Measurements from ENCODE around the gene FAM222B.
A peak's percentile ranks its signal among the peaks of the same experiment; 100 is the strongest.
"Not testable (repeated sequence)": the region's sequence is repeated elsewhere in the genome, so short reads cannot be mapped to it uniquely, and the experiment has no call there.

Gene FAM222B

DNA sequence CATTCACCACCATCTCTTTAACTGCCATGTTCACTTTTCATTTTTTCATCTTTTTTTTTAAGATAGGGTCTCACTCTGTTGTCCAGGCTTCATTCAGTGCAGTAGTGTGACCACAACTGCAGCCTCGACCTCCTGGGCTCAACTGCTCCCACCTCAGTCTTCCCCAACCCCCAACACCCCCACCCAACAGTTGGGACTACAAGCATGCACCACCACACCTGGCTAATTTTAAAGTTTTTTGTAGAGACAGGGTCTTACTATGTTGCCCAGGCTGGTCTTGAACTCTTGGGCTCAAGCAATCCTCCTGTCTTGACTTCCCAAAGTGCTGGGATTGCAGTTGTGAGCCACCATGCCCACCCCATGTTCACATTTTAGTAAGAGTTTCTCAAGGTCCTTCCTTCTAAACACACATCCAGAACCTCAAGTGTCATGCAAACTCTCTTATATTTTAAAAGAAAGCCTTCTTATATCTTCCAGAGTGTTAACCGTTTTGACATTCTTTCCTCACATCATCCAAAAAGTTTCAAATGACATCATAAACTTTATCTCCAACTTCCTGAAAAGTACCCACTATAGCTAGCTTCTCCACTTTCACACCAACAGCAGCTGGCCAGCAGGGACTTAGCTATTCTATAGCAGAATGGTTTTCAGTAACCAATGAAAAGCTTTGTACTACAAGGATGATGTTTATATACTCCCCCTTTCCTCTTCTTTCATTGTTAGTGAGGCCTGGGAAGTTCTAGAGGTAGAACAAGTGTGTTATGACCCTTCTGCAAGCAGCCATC, 49.5 kb downstream of the FAM222B start:
- Mint-ChIP-seq H3K4me1 (ENCODE audit: low read depth) (peaks cover 10% of the 10 kb centered on the region), H3K4me3 (no peak overlapping the region), H3K36me3 (ENCODE audit: low read depth) (peaks cover 3% of the 10 kb centered on the region), H3K27ac (no peak overlapping the region), H3K27me3 (ENCODE audit: low read depth) (no peaks in the 10 kb centered on the region), H3K9me3 (no peaks in the 10 kb centered on the region)

DNA sequence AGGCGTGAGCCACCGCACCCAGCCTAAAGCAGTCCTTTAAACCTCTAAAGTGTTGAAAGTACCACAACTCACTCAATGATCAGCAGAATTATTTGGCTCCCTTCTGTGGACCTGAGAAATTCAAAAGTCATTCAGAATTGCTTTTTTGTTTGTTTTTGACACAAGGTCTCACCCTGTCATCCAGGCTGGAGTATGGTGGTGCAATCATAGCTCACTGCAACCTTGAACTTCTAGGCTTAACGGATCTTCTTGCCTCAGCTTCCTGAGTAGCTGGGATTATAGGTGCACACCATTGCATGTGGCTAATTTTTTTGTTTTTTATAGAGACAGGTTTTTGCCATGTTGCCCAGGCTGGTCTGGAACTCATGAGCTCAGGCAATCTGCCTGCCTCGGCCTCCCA, 54.5 kb downstream of the FAM222B start:
- Mint-ChIP-seq H3K36me3 (ENCODE audit: low read depth) (peaks cover 3% of the 10 kb centered on the region), H3K27me3 (ENCODE audit: low read depth) (no peaks in the 10 kb centered on the region), H3K4me3 (no peak overlapping the region), H3K9me3 (no peaks in the 10 kb centered on the region), H3K27ac (no peak overlapping the region), H3K4me1 (ENCODE audit: low read depth) (peaks cover 5% of the 10 kb centered on the region)

DNA sequence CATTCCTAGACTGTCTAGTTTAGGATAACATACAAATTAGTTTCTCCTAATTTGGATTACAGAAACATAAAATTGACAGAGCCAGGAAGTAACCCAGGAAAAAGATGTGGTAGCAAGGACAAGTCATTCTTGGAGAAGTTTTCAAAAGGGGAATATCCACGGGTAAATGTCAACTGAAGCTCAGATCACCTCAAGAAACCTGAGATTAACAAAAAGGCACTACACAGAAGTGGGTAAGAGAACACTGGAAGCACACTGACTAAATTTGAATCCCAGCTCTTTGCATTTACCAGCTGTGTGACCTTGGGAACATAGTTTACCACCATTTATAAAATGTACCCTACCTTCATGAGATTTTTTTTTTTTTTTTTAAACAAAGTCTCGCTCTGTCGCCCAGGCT, 59.4 kb downstream of the FAM222B start:
- Mint-ChIP-seq H3K27me3 (ENCODE audit: low read depth) (no peaks in the 10 kb centered on the region), H3K36me3 (ENCODE audit: low read depth) (peaks cover 7% of the 10 kb centered on the region), H3K27ac (no peak overlapping the region), H3K9me3 (no peaks in the 10 kb centered on the region), H3K4me3 (no peak overlapping the region), H3K4me1 (ENCODE audit: low read depth) (peaks cover 11% of the 10 kb centered on the region)

DNA sequence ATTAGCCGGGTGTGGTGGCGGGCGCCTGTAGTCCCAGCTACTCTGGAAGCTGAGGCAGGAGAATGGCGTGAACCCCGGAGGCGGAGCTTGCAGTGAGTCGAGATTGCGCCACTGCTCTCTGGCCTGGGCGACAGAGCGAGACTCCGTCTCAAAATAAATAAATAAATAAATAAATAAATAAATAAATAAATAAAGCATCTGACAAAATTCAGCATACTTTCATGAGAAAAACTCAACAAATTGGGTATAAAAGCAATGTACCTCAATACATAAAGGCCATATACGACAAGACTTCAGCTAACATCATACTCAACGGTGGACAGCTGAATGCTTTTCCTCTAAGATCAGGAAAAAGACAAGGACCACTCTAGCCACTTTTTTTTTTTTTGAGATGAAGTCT, 63.0 kb downstream of the FAM222B start:
- H3K36me3 Mint-ChIP-seq (ENCODE audit: low read depth); H3K9me3 Mint-ChIP-seq; H3K27ac Mint-ChIP-seq; H3K27me3 Mint-ChIP-seq (ENCODE audit: low read depth); H3K4me3 Mint-ChIP-seq: not testable (repeated sequence)
- peaks cover 23% of the 10 kb centered on the region for H3K4me1 Mint-ChIP-seq (ENCODE audit: low read depth)

DNA sequence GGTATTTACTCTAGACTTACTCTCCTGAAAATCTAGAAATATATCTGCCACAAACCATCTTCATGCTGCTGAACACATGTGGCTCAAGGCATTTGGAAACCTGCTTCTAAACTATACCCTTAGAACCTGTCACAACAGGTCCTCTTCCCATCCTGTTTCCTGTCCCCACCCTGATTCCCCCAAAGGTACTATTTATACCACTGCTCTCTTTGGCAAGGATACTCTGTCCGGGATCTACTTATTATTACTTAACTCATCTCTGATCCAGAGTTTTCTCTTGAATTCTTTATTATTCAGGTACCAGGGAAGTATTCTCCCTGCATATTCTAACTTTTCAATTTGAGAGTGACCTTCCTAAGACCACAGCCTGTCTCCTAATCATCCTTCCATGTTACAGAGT, 65.4 kb downstream of the FAM222B start:
- H3K36me3 Mint-ChIP-seq (ENCODE audit: low read depth), result peaks cover 7% of the 10 kb centered on the region
- H3K4me1 Mint-ChIP-seq (ENCODE audit: low read depth), result peaks cover 21% of the 10 kb centered on the region
- peak overlapping the region; percentile 8 for H3K27ac Mint-ChIP-seq
- H3K9me3 Mint-ChIP-seq, result no peaks in the 10 kb centered on the region
- no peak overlapping the region for H3K4me3 Mint-ChIP-seq
- no peaks in the 10 kb centered on the region for H3K27me3 Mint-ChIP-seq (ENCODE audit: low read depth)

DNA sequence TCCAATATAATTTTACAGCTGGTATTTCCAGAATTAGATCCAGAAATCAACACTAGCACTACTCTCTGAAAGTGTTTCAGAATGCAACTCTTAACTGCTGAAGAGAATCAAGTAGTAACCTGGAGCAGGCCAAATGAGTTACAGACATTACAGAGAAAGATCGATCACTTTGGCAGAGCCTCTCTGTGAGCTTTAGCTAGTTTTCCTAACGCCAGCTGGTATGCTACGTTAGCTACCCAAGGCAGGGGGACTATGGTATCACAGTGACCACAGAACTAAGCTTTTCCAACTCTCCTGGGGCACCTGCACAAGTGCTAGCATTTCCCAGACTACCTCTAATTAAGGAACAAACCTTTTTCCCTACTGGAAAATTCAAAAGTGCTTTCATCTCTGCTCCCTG, 68.4 kb downstream of the FAM222B start:
- no peaks in the 10 kb centered on the region for H3K9me3 Mint-ChIP-seq
- H3K4me1 Mint-ChIP-seq (ENCODE audit: low read depth), result peaks cover 19% of the 10 kb centered on the region
- no peak overlapping the region for H3K4me3 Mint-ChIP-seq
- no peak overlapping the region for H3K27ac Mint-ChIP-seq
- peaks cover 2% of the 10 kb centered on the region for H3K36me3 Mint-ChIP-seq (ENCODE audit: low read depth)
- no peaks in the 10 kb centered on the region for H3K27me3 Mint-ChIP-seq (ENCODE audit: low read depth)

DNA sequence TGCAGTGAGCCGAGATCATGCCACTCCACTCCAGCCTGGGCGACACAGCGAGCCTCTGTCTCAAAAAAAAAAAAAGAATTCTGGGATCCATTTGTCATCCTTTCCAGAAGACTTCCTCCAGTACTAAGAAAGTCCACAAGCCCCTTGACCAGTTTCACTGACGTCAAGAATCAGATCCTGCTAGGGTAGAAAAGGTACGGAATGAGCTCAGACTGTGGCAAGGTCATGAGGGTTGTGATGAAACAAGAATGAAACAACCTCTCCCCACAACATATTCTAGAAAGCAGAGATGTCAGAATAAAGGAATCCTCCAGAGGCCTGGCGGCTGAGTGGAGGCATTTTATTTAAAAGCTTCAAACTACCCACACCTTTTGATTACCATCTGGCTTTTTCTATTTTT, 68.9 kb downstream of the FAM222B start:
- peaks cover 2% of the 10 kb centered on the region for H3K36me3 Mint-ChIP-seq (ENCODE audit: low read depth)
- no peaks in the 10 kb centered on the region for H3K9me3 Mint-ChIP-seq

DNA sequence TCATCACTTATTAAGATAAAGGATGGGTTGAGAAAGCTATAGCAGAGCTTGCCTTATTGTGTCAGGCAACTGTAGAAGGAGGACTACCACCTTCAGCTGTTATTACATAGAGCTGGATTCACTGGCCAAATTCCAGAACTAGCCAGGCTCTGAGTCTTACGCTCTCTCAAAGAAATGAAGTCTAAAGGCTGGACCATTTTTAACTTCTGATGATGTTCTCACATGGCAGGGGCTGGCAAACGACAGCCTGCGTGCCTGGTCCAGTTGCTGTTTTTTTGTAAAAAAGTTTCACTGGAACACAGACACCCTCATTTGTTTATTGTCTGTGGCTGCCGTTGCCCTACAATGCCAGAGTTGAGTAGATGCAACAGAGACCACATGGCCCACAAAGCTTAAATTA, 77.6 kb downstream of the FAM222B start:
- Mint-ChIP-seq H3K4me3 (no peak overlapping the region), H3K27ac (no peak overlapping the region), H3K27me3 (ENCODE audit: low read depth) (no peaks in the 10 kb centered on the region), H3K9me3 (no peaks in the 10 kb centered on the region), H3K4me1 (ENCODE audit: low read depth) (peaks cover 14% of the 10 kb centered on the region), H3K36me3 (ENCODE audit: low read depth) (peaks cover 10% of the 10 kb centered on the region)

More for the DNA sequence above, 68.9 kb downstream of the FAM222B start:
- H3K4me3 Mint-ChIP-seq, result no peak overlapping the region
- peaks cover 15% of the 10 kb centered on the region for H3K4me1 Mint-ChIP-seq (ENCODE audit: low read depth)
- H3K27me3 Mint-ChIP-seq (ENCODE audit: low read depth), result no peaks in the 10 kb centered on the region
- H3K27ac Mint-ChIP-seq, result no peak overlapping the region

DNA sequence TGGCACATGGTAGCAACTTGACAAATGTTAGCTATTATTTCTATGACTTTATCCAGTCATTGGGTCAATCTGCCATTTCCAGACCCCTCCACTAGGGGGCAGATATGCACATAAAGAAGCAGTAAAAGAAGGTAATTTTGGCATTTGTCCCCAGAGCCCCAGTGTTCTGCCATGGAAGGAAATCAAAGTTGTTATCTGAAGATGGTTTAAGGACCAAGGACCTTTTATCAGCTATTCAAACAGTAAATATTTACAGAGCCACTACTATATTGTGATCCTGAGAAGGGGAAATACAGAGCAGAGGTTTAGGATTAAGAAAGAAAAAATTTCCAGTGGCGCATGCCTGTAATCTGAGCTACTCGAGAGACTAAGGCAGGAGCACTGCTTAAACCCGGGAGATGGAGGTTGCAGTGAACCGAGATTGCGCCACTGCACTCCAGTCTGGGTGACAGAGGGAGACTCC, 78.8 kb downstream of the FAM222B start:
- Mint-ChIP-seq H3K9me3 (no peaks in the 10 kb centered on the region), H3K27me3 (ENCODE audit: low read depth) (no peaks in the 10 kb centered on the region), H3K27ac (no peak overlapping the region), H3K4me3 (no peak overlapping the region), H3K36me3 (ENCODE audit: low read depth) (peaks cover 11% of the 10 kb centered on the region), H3K4me1 (ENCODE audit: low read depth) (peaks cover 14% of the 10 kb centered on the region)

DNA sequence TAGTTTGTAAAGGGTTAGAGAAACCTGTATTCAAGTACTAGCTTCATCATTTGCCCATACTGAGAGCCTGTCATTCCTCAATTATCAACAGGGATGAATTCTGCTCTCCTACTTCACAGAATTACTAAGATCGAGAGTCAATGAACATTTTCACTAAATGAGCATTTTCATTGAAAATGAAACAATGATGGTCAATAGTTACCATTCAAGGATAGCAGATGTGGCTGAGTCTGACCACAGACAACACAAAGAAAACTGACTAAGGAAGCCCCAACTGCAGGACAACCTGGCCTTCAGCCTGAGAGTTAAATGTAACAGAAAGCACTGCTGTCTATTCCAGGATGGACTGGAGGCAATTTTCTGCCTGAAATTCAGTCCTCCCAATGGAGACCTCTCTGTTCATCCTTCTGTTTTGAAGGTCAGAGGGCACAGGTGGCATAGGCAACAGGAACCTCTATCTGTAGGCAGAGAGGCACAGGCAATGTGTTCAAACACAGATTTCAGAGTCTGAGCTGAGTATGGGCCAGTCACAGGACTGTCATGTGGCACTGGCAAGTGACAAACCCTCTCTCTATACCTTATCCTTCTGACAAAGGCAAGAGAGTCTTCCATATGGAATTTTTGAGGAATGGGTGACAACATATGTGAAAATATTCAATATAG, 79.3 kb downstream of the FAM222B start:
- Mint-ChIP-seq H3K4me1 (ENCODE audit: low read depth) (peaks cover 14% of the 10 kb centered on the region), H3K4me3 (no peak overlapping the region)

DNA sequence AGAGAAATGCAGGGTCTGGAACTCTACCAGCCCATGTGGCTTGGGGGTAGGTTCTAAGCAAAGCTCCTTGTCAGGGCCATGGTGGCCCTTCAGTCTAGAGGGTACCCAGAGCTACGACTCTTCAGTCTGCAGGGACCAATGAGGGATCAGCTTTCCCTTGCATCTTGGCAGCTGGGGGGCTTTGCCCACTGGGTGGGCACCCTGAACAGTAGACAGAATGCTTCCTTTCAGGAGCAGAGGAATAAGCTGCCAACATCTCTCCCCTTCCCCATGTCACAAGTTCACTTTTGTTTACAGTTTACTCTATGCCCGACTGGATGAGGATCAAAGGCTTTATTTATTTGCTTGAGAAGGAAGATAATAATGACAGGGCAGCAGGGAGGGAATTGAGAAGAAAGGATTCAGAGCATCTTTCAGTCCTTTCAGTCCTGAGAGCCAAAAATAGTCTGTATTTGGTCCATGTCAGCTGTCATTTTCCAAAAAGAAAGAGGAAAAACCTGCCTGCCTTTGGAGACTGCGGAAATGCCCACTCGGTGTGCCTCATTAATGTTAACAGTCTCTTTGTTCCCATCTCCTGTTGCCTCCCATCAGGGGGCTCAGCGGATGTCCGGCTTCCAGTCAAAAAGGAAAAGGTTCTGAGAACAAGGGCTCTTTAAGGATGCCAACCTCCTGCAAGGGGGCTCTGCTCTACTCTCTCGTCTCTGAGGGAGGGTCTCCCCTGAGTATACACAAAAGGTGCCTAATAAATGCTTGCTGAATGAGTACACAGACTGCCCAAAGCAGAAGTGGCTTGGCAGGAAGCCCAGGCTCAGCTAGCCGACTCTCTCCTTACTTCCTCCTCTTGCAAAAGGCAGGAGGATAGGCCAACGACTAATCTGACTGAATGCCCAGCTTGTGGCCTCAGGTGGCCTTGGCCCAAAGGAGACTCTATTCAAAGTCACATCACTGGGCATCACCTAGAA, 81.7 kb downstream of the FAM222B start:
- Mint-ChIP-seq H3K27me3 (ENCODE audit: low read depth) (no peaks in the 10 kb centered on the region), H3K9me3 (no peaks in the 10 kb centered on the region), H3K4me1 (ENCODE audit: low read depth) (peaks cover 14% of the 10 kb centered on the region), H3K36me3 (ENCODE audit: low read depth) (peaks cover 24% of the 10 kb centered on the region), H3K27ac (no peak overlapping the region), H3K4me3 (no peak overlapping the region)

More for the DNA sequence above, 79.3 kb downstream of the FAM222B start:
- Mint-ChIP-seq H3K9me3 (no peaks in the 10 kb centered on the region), H3K36me3 (ENCODE audit: low read depth) (peaks cover 11% of the 10 kb centered on the region), H3K27me3 (ENCODE audit: low read depth) (no peaks in the 10 kb centered on the region), H3K27ac (no peak overlapping the region)

DNA sequence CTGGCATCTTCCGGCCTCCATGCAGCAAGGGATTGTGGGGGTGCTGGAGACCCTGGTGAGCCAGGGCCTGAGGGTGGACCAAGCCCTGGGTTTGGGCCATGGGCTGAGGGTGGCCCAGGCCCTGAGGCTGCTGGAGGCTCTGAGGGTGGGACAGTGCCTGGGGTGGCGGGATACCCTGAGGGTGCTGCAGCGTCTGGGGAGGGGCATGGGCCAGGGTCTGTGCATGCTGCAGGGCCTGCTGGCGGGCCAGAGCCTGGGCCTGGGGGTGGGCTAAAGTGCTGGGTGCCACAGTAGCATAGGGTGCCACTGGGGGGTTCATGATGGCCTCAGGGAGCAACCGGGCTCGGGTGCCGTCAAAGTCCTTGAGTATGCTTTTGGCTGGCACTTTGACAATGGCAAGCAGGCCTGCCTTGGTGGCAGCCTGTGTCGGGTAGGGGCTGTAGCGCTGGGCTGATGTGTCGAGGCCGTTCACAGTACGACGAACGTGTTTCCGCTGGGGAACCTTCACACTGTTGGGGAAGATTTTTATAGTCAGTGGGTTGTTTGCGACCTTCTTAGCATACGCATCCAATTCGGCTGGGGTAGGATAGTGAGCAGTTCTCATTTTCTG, 83.2 kb downstream of the FAM222B start:
- Mint-ChIP-seq H3K27me3 (ENCODE audit: low read depth) (no peaks in the 10 kb centered on the region), H3K27ac (no peak overlapping the region), H3K4me1 (ENCODE audit: low read depth) (peaks cover 9% of the 10 kb centered on the region), H3K9me3 (no peaks in the 10 kb centered on the region), H3K36me3 (ENCODE audit: low read depth) (peaks cover 24% of the 10 kb centered on the region), H3K4me3 (no peak overlapping the region)

DNA sequence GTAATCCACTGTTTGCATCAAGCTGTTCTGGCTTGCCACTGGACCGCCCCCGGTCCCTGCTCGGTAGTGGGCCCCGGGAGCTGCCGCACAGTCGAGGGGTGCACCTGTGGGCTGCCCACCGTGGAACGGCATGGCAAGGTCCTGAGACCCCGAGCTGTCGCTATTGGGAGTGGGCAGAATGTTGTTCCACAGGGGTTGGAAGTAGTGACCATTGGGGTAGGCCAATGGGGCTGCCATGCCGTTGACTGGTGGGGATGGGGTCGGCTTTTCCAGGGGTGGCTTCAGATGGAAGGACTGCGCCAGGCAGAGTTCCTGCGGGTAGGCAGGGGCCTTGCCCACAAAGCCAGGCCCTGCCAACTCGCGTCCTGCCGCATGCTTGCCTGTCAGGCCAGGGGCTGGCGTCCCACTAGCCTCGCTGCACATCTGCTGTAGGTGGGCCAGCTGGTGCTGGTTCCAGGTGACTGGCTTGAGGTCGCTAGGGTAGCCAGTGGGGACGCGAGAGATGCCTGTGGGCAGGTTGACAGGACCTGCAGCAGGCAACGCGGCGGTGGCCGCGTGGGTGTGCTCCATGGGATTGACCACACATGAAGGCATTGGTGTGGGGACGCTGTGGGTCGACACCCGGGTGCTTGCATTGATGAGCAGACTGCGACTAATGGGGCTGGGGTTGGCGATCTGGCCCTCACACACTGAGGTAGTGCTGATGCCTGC, 84.0 kb downstream of the FAM222B start:
- peaks cover 7% of the 10 kb centered on the region for H3K4me1 Mint-ChIP-seq (ENCODE audit: low read depth)
- no peak overlapping the region for H3K27ac Mint-ChIP-seq
- no peaks in the 10 kb centered on the region for H3K9me3 Mint-ChIP-seq
- no peak overlapping the region for H3K4me3 Mint-ChIP-seq
- H3K27me3 Mint-ChIP-seq (ENCODE audit: low read depth), result no peaks in the 10 kb centered on the region
- H3K36me3 Mint-ChIP-seq (ENCODE audit: low read depth), result peaks cover 21% of the 10 kb centered on the region

Measured in T-helper 1 cell treated with Interleukin-12 subunit alpha and Interleukin-12 subunit beta and Interleukin-4 antibody, amounts not matched to agents 30 μg/mL and 1 μg/mL, for 36 hours (primary cell).